IPS-NIHi7 (cell line): ENCODE measurements around the gene C1orf35.

ENCODE experiments used
- DNase-seq: peaks from one replicate; pipeline ENCODE4 v3.0.0; 2012; ENCODE audit warnings: mixed read lengths; ENCODE audit errors: extremely low spot score

The C1orf35 gene

DNA sequence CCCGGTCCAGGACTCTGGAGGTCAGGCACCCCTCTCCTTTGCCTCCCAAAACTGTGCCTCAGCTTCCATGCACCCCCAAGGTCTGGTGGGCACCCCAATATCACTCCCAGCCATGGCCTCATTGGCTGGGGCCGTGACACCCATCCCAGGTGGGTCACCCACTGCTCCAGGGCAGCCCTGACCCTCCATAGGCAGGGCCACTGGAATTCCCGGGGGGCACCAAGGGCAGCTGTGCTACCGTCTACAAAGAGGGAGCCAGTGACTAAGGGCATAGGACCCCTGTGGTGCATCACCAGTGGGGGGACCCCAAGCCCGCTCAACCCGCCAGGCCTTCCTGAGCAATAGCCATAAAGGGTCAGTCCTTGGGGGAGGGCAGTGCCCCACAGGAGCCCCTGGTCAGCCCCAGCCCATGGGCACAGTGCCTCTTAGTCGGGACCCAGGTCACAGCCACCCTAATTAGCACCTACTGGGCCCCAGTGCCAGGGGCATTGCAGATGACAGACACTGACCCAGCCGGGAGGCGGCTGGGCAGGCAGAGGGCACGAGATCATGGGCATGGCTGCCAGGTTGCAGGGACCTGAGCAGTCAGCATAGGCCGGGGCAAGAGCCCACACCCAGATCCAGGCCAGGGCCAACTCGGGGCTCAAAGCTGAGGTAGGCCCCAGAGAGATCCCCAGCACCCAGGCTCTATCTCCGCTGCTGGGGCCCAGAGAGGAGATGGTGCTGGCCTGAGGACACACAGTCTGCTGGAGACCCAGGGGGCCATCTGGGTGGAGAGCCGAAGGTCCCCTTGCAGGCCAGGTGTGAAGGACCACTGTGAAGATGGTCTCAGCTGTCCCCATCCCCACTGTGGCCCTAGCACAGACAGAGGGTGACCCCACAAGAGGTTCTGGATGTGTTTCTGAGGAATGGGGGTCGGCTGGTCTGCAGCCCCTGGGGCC lies 39.6 kb downstream of the C1orf35 start:
- no peak for DNase-seq

DNA sequence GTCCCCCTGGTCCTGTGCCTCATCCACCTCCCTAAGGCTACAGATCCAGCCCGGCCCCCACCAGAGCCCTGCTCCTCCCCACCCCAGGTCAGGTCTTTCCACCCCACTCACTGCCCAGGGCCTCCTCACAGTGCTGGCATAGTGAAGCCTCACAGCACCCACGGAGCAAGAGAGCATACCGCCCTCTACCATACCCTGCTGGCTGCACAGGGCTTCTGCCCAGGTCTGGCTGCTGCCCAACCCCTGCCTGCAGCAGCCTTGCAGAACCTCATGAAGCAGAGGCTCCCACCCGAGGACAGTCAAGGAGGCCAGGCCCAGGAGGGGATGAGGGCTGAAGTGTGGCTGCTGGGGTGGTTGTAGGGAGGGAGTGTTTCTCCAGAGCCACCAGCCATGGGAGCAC lies 40.3 kb downstream of the C1orf35 start:
- DNase-seq, result no peak

DNA sequence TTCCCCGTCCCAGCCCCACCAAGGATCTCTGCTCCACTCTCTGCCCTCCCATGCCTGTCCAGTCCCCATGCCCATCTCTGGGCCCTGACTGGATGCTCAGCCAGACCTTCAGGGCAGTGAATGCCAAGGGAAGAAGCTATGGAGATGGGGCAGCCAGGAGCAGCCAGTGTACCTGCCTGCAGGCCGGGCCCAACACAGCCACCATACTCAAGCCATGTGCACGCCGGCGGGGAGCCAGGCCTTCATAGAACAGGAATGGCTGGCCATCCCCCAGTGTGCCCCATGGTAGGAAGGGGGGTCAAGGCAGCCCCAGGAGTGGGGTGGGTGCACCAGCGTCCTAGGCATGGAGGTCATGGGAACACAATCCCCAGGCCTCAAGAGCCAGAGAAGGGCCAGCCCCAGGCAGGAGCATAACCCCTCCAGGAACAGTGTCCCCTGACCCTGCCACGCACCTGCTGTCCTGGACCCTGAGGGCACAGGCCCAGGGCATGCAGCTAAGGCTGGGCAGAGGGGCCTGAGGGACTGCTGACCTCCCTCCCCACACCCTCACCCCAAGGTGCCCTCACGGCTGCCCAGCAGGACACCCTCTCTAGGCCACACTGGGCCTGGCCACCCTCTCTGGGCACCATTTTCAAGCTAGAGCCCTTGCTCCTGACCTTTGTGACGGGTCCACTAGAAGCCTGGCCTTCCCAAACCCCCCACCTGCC lies 40.9 kb downstream of the C1orf35 start:
- DNase-seq, result no peak

DNA sequence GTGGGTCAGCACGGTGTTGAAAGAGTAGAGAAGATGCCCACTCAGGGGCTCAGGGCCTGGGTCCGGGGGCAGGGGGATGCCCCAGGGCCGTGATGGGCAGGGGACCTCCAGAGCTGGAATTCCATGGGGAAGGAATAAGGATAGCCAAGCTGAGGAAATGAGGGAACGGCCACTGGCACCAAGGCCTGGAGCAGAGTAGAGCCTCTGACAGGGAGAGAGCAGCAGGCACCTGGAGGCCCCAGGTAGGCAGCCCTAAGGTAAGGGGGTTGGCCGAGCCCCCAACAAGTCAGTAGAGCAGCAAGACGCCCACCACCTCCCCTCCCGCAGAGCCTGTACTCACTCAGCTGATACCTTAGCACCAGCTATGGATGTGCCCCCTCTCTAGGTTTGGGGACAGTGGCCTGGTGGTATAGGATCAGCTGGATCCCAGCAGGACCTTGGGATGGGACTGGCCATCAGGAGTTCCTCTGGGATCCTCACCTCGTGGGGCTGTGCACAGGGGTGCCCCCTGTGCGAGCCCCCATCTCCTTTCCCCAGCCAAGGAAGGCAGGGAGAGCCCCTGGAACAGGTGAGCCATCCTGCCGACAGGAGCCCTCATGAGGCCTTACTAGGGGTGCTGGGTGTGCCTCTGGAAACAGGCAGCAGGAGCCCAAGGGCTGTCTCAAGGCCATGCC lies 41.6 kb downstream of the C1orf35 start:
- DNase-seq, result no peak

DNA sequence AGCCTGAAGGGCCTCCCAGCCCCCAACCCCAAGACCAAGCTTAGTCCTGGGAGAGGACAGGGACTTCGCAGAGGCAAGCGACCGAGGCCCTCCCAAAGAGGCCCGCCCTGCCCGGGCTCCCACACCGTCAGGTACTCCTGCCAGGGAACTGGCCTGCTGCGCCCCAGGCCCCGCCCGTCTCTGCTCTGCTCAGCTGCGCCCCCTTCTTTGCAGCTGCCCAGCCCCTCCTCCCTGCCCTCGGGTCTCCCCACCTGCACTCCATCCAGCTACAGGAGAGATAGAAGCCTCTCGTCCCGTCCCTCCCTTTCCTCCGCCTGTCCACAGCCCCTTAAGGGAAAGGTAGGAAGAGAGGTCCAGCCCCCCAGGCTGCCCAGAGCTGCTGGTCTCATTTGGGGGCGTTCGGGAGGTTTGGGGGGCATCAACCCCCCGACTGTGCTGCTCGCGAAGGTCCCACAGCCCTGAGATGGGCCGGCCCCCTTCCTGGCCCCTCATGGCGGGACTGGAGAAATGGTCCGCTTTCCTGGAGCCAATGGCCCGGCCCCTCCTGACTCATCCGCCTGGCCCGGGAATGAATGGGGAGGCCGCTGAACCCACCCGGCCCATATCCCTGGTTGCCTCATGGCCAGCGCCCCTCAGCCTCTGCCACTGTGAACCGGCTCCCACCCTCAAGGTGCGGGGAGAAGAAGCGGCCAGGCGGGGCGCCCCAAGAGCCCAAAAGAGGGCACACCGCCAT lies 42.5 kb downstream of the C1orf35 start:
- DNase-seq, result peak; percentile 56

DNA sequence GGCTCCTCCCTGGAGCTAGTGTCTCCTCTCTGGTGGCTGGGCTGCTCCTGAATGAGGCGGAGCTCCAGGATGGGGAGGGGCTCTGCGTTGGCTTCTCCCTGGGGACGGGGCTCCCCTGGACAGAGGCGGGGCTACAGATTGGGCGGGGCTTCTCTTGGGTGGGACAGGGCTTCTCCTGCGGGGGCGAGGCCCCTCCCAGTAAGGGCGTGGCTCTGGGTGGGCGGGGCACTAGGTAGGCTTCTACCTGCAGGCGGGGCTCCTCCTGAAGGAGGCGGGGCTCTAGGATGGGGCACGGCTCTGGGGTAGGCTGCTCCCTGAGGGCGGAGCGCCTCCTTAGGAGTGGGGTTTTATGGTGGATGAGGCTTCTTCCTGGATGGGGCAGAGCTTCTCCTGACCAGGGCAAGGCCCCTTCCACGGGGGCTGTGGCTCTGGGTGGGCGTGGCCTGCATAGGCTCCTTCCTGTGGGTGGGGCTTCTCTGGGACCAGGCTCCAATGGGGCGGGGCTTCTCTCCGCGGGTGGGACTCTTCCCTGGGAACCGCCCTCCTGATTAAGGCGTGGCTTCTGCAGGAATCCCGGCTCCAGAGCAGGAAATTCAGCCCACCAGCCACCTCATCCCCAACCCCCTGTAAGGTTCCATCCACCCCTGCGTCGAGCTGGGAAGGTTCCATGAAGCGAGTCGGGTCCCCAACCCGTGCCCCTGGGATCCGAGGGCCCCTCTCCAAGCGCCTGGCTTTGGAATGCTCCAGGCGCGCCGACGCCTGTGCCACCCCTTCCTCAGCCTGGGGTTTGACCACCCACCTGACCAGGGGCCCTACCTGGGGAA lies 43.3 kb downstream of the C1orf35 start:
- DNase-seq, result peak; percentile 94

DNA sequence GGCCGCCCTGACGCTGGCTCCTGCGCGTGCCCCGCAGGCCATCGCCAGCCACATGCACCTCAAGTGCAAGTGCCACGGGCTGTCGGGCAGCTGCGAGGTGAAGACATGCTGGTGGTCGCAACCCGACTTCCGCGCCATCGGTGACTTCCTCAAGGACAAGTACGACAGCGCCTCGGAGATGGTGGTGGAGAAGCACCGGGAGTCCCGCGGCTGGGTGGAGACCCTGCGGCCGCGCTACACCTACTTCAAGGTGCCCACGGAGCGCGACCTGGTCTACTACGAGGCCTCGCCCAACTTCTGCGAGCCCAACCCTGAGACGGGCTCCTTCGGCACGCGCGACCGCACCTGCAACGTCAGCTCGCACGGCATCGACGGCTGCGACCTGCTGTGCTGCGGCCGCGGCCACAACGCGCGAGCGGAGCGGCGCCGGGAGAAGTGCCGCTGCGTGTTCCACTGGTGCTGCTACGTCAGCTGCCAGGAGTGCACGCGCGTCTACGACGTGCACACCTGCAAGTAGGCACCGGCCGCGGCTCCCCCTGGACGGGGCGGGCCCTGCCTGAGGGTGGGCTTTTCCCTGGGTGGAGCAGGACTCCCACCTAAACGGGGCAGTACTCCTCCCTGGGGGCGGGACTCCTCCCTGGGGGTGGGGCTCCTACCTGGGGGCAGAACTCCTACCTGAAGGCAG lies 44.0 kb downstream of the C1orf35 start:
- DNase-seq, result no peak

DNA sequence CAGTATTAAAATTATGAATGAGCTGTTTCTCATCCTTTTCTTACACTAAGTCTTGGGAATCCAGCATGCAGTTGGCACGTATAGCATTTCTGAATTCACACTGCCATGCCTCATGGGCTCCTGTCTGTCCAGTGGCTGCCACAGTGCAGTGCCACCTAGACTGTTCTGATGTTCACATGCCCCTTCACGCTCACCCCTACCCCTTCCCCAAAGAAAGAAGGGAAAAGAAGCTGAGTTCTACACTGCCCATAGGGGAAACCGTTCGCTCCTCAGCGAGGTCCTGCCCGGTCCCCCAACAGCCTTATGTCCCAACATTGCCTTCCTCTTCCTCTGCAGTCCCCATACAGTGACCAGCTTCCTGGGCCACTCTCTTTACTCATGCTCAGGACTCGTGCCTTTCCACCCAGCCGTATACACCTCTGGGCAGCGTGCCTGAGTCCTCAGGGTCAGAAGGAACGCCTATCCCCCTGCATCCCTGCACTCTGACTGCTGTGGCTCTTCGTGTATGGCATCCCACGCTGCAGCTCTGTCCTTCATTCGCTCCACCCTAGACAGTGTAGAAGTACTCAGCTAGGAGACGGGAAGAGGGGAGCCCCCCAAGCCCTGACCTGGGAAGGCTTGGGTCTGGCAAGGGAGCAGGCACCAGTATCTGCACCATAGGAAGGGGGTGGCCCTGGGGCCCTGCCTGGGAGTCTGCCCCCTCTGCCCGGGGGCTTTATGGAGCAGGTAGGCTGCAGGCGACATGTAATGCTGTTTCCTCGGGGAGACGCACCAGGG lies 44.8 kb downstream of the C1orf35 start:
- DNase-seq, result no peak
